Thymus (tissue), 11 donors: ENCODE results near the gene C1orf87. TPM values are rescaled to one million over a fixed set of nuclear protein-coding genes. Genes with fewer than 3 reads are reported as not detected.

Experiments
- DNase-seq, 9 donors: peaks; one replicate each; pipeline ENCODE4 v3.0.0-alpha.2; 2013; ENCODE audit warnings: low spot score in 9 of 9, low read depth in 6 of 9, missing footprints in 1 of 9
- H3K27ac ChIP-seq, 2 donors: one replicate each; pipeline ENCODE4 v1.5.1; 2013; ENCODE audit warnings: control low read depth in 1 of 2, low read depth in 1 of 2, low read length in 1 of 2, mild to moderate bottlenecking in 1 of 2, moderate library complexity in 1 of 2
- H3K27me3 ChIP-seq, 2 donors: one replicate each; pipeline ENCODE4 v1.5.1; 2013; ENCODE audit warnings: low read length in 1 of 2; ENCODE audit not compliant: control insufficient read depth in 2 of 2, insufficient read depth in 1 of 2
- H3K36me3 ChIP-seq, 2 donors: one replicate each; pipeline ENCODE4 v1.5.1; 2013; ENCODE audit warnings: low read length in 1 of 2, mild to moderate bottlenecking in 1 of 2, moderate library complexity in 1 of 2; ENCODE audit not compliant: control insufficient read depth in 2 of 2, insufficient read depth in 2 of 2
- H3K4me1 ChIP-seq, 2 donors: one replicate each; pipeline ENCODE4 v1.5.1; 2013; ENCODE audit warnings: low read length in 2 of 2; ENCODE audit not compliant: control insufficient read depth in 2 of 2, insufficient read depth in 2 of 2
- H3K4me3 ChIP-seq, 2 donors: one replicate each; pipeline ENCODE4 v1.5.1; 2013; ENCODE audit warnings: low read length in 2 of 2, control low read depth in 1 of 2, mild to moderate bottlenecking in 1 of 2
- H3K9me3 ChIP-seq, 2 donors: one replicate each; pipeline ENCODE4 v1.5.1; 2013; ENCODE audit warnings: low read length in 1 of 2, mild to moderate bottlenecking in 1 of 2; ENCODE audit not compliant: control insufficient read depth in 2 of 2, insufficient read depth in 1 of 2
- WGBS: extraction: QIAGEN DNeasy Blood & Tissue Kit; methylation state at CpG from one replicate; pipeline ENCODE4 v1.1.7; 2013; 5-methylcytosine and 5-hydroxymethylcytosine counted together
- polyA plus RNA-seq: library from polyadenylated mRNA; stranded (reverse); fragments of 200-250 nt; gene quantifications from one replicate; pipeline ENCODE4 v1.2.3, GENCODE V29; 2013
- total RNA-seq: library from RNA; stranded (reverse); fragments of 120-200 nt; gene quantifications from one replicate; pipeline ENCODE4 v1.2.4, GENCODE V29; 2013
- donor health status: healthy.

Gene C1orf87
- total and polyA plus RNA-seq, 2 donors: 0.09 to 0.11 TPM

GRCh38 chr1:60044881-60045280 is 28.7 kb downstream of the C1orf87 start:
- Histone ChIP-seq H3K4me1 (no peaks in the 10 kb centered on the region), H3K27me3 (no peaks in the 10 kb centered on the region), H3K9me3 (no peaks in the 10 kb centered on the region), H3K4me3 (no peak overlapping the region), H3K27ac (no peak overlapping the region), H3K36me3 (no peaks in the 10 kb centered on the region)
- DNase-seq: no peak

GRCh38 chr1:60041783-60042182 is 31.8 kb downstream of the C1orf87 start:
- Histone ChIP-seq H3K27me3 (no peaks in the 10 kb centered on the region), H3K27ac (no peak overlapping the region), H3K4me3 (no peak overlapping the region), H3K9me3 (no peaks in the 10 kb centered on the region), H3K4me1 (no peaks in the 10 kb centered on the region), H3K36me3 (no peaks in the 10 kb centered on the region)
- 78% methylated on average over 2 of the region's 2 CpGs for WGBS
- no peak for DNase-seq

GRCh38 chr1:60037669-60038068 is 35.9 kb downstream of the C1orf87 start:
- H3K4me3 ChIP-seq: no peak overlapping the region
- H3K27ac ChIP-seq: no peak overlapping the region
- no peaks in the 10 kb centered on the region for H3K4me1 ChIP-seq
- DNase-seq: no peak
- no peaks in the 10 kb centered on the region for H3K27me3 ChIP-seq
- no peaks in the 10 kb centered on the region for H3K9me3 ChIP-seq
- H3K36me3 ChIP-seq: no peaks in the 10 kb centered on the region
- WGBS: 97% methylated on average over 1 of the region's 1 CpG

- Histone ChIP-seq H3K4me3 (no peak overlapping the region), H3K27me3 (no peaks in the 10 kb centered on the region), H3K4me1 (no peaks in the 10 kb centered on the region), H3K27ac (no peak overlapping the region), H3K36me3 (no peaks in the 10 kb centered on the region), H3K9me3 (no peaks in the 10 kb centered on the region)
- no peak for DNase-seq
- 91% methylated on average over 6 of the region's 6 CpGs for WGBS
Measured at GRCh38 chr1:60036856-60037460, 36.6 kb downstream of the C1orf87 start.

GRCh38 chr1:60035921-60036320 is 37.6 kb downstream of the C1orf87 start:
- H3K36me3 ChIP-seq: no peaks in the 10 kb centered on the region
- 99% methylated on average over 2 of the region's 2 CpGs for whole genome bisulfite sequencing
- H3K4me1 ChIP-seq: no peaks in the 10 kb centered on the region
- no peak overlapping the region for H3K27ac ChIP-seq
- DNase-seq: no peak
- no peak overlapping the region for H3K4me3 ChIP-seq
- no peaks in the 10 kb centered on the region for H3K9me3 ChIP-seq
- H3K27me3 ChIP-seq: no peaks in the 10 kb centered on the region

GRCh38 chr1:60034999-60035398 is 38.6 kb downstream of the C1orf87 start:
- Histone ChIP-seq H3K4me1 (no peaks in the 10 kb centered on the region), H3K4me3 (no peak overlapping the region), H3K9me3 (no peaks in the 10 kb centered on the region), H3K27ac (no peak overlapping the region), H3K36me3 (no peaks in the 10 kb centered on the region), H3K27me3 (no peaks in the 10 kb centered on the region)
- DNase-seq: no peak
- WGBS: 79% methylated on average over 2 of the region's 2 CpGs

GRCh38 chr1:60033066-60033465 is 40.5 kb downstream of the C1orf87 start:
- Histone ChIP-seq H3K9me3 (no peaks in the 10 kb centered on the region), H3K4me1 (no peaks in the 10 kb centered on the region), H3K36me3 (no peaks in the 10 kb centered on the region), H3K27me3 (no peaks in the 10 kb centered on the region), H3K27ac (no peak overlapping the region), H3K4me3 (no peak overlapping the region)
- DNase-seq: no peak
- WGBS: 100% methylated on average over 1 of the region's 1 CpG

- no peak overlapping the region for H3K4me3 ChIP-seq
- H3K27me3 ChIP-seq: no peaks in the 10 kb centered on the region
- H3K27ac ChIP-seq: no peak overlapping the region
- no peaks in the 10 kb centered on the region for H3K36me3 ChIP-seq
- no peaks in the 10 kb centered on the region for H3K9me3 ChIP-seq
- 88% methylated on average over 3 of the region's 3 CpGs for WGBS
- H3K4me1 ChIP-seq: no peaks in the 10 kb centered on the region
- DNase-seq: no peak
Measured at GRCh38 chr1:60031146-60031545, 42.4 kb downstream of the C1orf87 start.

GRCh38 chr1:60025552-60025951 is 48.0 kb downstream of the C1orf87 start:
- no peak overlapping the region for H3K27ac ChIP-seq
- H3K9me3 ChIP-seq: no peaks in the 10 kb centered on the region
- H3K27me3 ChIP-seq: no peaks in the 10 kb centered on the region
- DNase-seq: no peak
- no peaks in the 10 kb centered on the region for H3K4me1 ChIP-seq
- no peaks in the 10 kb centered on the region for H3K36me3 ChIP-seq
- H3K4me3 ChIP-seq: no peak overlapping the region
